ENCODE results near the gene HTT.

DNA sequence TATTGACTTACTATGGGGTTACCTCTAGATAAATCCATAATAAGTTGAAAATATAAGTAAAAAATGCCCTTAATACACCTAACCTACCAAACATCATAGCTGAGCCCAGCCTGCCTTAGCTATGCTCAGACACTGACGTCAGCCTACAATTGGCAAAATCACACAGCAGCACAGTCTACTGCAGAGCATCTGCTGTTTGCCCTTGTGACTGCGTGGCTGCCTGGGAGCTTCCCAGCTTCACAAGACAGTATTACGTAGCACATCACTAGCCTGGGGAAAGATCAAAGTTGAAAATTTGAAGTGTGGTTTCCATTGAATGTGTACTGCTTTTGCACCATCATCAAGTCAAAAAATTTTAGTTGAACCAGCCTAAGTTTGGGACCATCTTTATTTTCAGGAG, 8.9 kb upstream of the HTT start:
- TF ChIP-seq POLR2A (IDR thresholded peaks at IDR 0.05), result no peak
- TF ChIP-seq, protein P1, sequence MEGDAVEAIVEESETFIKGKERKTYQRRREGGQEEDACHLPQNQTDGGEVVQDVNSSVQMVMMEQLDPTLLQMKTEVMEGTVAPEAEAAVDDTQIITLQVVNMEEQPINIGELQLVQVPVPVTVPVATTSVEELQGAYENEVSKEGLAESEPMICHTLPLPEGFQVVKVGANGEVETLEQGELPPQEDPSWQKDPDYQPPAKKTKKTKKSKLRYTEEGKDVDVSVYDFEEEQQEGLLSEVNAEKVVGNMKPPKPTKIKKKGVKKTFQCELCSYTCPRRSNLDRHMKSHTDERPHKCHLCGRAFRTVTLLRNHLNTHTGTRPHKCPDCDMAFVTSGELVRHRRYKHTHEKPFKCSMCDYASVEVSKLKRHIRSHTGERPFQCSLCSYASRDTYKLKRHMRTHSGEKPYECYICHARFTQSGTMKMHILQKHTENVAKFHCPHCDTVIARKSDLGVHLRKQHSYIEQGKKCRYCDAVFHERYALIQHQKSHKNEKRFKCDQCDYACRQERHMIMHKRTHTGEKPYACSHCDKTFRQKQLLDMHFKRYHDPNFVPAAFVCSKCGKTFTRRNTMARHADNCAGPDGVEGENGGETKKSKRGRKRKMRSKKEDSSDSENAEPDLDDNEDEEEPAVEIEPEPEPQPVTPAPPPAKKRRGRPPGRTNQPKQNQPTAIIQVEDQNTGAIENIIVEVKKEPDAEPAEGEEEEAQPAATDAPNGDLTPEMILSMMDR (IDR thresholded peaks at IDR 0.05), result no peak

All from lower leg skin (tissue), 3 donors.